Endothelial cell of umbilical vein (primary cell): ENCODE measurements around the gene LRP2.

Source experiments
- CTCF ChIP-seq, 2 donors: IDR thresholded peaks; 1 replicate in 1 of 2; 2 replicates in 1 of 2; pipeline ENCODE4 v1.5.1; 2011; ENCODE audit warnings: low read length in 2 of 2, mild to moderate bottlenecking in 2 of 2, moderate library complexity in 2 of 2, control low read depth in 1 of 2, inconsistent platforms in 1 of 2, low read depth in 1 of 2; ENCODE audit not compliant: insufficient read depth in 1 of 2; ENCODE audit errors: extremely low read depth in 1 of 2
- EZH2 ChIP-seq: IDR thresholded peaks from 2 replicates; pipeline ENCODE4 v1.6.1; 2012; ENCODE audit warnings: borderline replicate concordance, low read depth, mild to moderate bottlenecking, moderate library complexity, low read length, inconsistent platforms; ENCODE audit not compliant: severe bottlenecking
- POLR2A ChIP-seq: IDR thresholded peaks from 2 replicates; pipeline ENCODE4 v1.6.1; 2012; ENCODE audit warnings: low read depth, mild to moderate bottlenecking, control low read depth, low read length
- POLR2AphosphoS5 ChIP-seq: IDR thresholded peaks from 2 replicates; pipeline ENCODE4 v1.6.1; 2012; ENCODE audit warnings: low read depth, mild to moderate bottlenecking, control low read depth, low read length, moderate library complexity; ENCODE audit not compliant: insufficient read depth

GRCh38 chr2:169301596-169302335 is 60.6 kb downstream of the LRP2 start:
- TF ChIP-seq POLR2AphosphoS5 (no peak), EZH2 (no peak), POLR2A (no peak), CTCF (IDR thresholded peaks at IDR 0.05; ENCODE audit: extremely low read depth in 1 of 2, insufficient read depth in 1 of 2, low read depth in 1 of 2, low read length in 2 of 2) (no peak)
